Urinary bladder (tissue), 4 donors: Measurements from ENCODE around the gene ZNF282. TPM values are rescaled to one million over a fixed set of nuclear protein-coding genes. Genes with fewer than 3 reads are reported as not detected.

Source experiments
- DNase-seq: peaks from one replicate; pipeline ENCODE4 v3.0.0-alpha.2; 2015; ENCODE audit errors: extremely low spot score
- H3K27ac ChIP-seq: one replicate; pipeline ENCODE4 v1.5.1; 2013; ENCODE audit warnings: low read depth, mild to moderate bottlenecking, moderate library complexity
- H3K36me3 ChIP-seq: one replicate; pipeline ENCODE4 v1.6.1; 2013; ENCODE audit warnings: mild to moderate bottlenecking, moderate library complexity; ENCODE audit not compliant: insufficient read depth
- H3K4me1 ChIP-seq: one replicate; pipeline ENCODE4 v1.6.1; 2013; ENCODE audit warnings: mild to moderate bottlenecking, moderate library complexity; ENCODE audit not compliant: insufficient read depth
- H3K4me3 ChIP-seq: one replicate; pipeline ENCODE4 v1.5.1; 2013; ENCODE audit warnings: low read depth, low read length
- WGBS: extraction: QIAGEN DNeasy Blood & Tissue Kit; methylation state at CpG from one replicate; pipeline ENCODE4 v1.1.7; 2013; 5-methylcytosine and 5-hydroxymethylcytosine counted together
- polyA plus RNA-seq: library from polyadenylated mRNA; stranded (reverse); fragments of 200-250 nt; gene quantifications from one replicate; pipeline ENCODE4 v1.2.3, GENCODE V29; 2013
- total RNA-seq: library from RNA; depleted of rRNA; stranded (reverse); fragments of >200 nt; gene quantifications from one replicate; pipeline ENCODE4 v1.2.3, GENCODE V29; 2014
- donor health status: healthy with polysubstance abuse.
- donor health status: healthy.

Gene ZNF282
- total and polyA plus RNA-seq, 2 donors: 20.1 to 20.8 TPM

DNA sequence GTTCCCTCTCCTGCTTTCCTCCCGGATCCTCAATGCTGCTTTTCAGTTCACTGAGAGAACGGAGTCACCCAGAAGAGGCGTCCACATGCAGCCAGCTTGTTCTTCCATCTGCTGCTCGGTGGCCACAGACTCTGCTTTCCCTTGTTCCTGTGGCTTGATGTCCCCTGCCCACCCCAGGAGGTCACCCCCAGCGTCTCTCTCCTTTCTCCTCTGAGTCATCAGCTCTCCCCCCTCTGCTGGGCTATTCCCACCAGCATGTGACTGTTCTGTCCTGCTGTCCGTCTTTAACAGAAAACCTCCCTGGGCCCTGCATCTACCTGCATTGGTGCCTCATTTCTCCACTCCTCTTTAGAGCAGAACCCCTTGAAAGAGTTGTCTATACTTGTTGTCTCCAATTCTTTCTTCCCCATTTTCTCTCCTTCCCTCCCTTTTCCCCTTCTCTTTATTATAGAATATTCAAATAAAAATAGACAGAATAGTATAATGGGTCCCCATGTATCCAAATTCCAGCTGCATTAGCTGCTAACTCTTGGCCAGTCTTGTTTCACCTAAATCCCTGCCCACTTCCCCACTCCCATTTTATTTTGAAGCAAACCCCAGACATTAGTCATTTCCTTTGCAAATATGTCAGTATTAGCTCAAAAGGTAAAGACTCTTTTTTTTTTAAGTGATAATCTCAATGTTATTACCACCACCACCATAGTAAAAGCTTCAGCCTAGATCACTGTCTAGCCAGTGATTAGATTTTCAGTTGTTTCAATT is 4.1 kb downstream of the ZNF282 start:
- Histone ChIP-seq H3K4me3 (no peak overlapping the region), H3K4me1 (no peaks in the 10 kb centered on the region), H3K27ac (no peak overlapping the region), H3K36me3 (peaks cover 6% of the 10 kb centered on the region)
- no peak for DNase-seq
- WGBS: 96% methylated on average over 6 of the region's 6 CpGs

DNA sequence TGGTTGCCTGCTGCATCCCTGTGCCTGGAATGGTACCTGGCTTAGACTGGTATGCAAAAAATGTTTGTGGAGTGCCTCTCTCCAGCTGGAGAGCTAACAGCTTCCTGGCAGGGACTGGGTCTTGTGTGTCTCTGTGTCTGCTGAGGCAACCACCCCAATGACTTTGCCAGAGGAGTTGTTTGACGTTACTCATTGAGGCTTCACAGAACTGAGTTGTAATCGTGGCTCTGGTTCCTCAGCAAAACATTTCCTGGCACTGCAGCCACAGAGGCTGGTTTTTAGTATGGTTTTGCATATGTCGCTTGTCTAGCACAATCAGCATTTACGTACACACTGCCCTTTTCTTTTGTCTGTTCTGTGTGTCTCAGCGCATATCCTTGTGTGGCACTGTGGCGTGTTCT is 7.5 kb downstream of the ZNF282 start:
- no peak overlapping the region for H3K4me3 ChIP-seq
- DNase-seq: no peak
- WGBS: 81% methylated on average over 6 of the region's 6 CpGs
- H3K27ac ChIP-seq: no peak overlapping the region
- peaks cover 6% of the 10 kb centered on the region for H3K36me3 ChIP-seq
- no peaks in the 10 kb centered on the region for H3K4me1 ChIP-seq

GRCh38 chr7:149205690-149206381 is 10.5 kb downstream of the ZNF282 start:
- H3K4me3 ChIP-seq: no peak overlapping the region

GRCh38 chr7:149207324-149208035 is 12.1 kb downstream of the ZNF282 start:
- DNase-seq: no peak
- H3K4me1 ChIP-seq: no peaks in the 10 kb centered on the region
- WGBS: 90% methylated on average over 35 of the region's 35 CpGs
- H3K36me3 ChIP-seq: no peaks in the 10 kb centered on the region
- H3K4me3 ChIP-seq: no peak overlapping the region
- no peak overlapping the region for H3K27ac ChIP-seq

More at GRCh38 chr7:149205690-149206381, 10.5 kb downstream of the ZNF282 start:
- Histone ChIP-seq H3K27ac (no peak overlapping the region), H3K4me1 (no peaks in the 10 kb centered on the region), H3K36me3 (no peaks in the 10 kb centered on the region)
- WGBS: 78% methylated on average over 18 of the region's 18 CpGs
- peak; percentile 25 for DNase-seq

DNA sequence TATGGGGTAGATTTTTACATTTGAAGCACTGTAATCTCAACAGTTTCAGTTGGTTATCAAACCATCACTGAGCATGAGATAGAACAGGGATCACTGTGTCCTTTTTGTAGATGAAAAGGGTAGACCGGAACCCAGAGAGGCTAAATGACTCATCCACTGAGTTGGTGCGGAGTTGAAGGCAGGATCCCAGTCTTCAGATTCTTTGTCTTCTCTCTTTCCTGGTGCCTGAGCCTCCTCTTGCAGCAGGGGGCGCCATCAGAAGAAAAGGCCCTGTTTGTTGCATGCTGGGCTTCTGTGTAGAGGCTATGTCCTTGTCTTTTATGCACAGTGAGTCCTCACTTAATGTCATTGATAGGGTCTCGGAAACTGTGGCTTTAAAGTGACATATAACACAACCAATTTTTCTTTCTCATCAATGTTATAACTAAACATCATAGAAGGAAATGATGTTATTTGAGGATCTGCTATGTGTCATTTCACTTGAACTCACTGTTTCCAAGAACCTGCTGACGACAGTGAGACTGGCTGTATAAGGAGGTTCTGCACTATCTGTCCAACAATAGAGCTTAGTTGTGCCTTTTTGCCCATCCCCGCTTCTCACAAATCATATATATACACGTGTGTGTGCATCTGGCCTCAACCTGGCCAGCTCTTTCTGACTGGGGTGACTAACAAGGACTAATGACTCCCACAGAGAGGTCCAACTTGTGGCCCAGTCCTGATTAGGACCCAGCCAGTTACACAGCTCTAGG is 14.3 kb downstream of the ZNF282 start:
- Histone ChIP-seq H3K27ac (no peak overlapping the region), H3K36me3 (peaks cover 2% of the 10 kb centered on the region), H3K4me1 (no peaks in the 10 kb centered on the region), H3K4me3 (no peak overlapping the region)
- DNase-seq: no peak
- WGBS: 64% methylated on average over 7 of the region's 7 CpGs

GRCh38 chr7:149210551-149210950 is 15.2 kb downstream of the ZNF282 start:
- H3K4me1 ChIP-seq: no peaks in the 10 kb centered on the region
- no peak overlapping the region for H3K4me3 ChIP-seq
- H3K36me3 ChIP-seq: peaks cover 2% of the 10 kb centered on the region
- 86% methylated on average over 11 of the region's 11 CpGs for WGBS
- no peak for DNase-seq
- H3K27ac ChIP-seq: no peak overlapping the region

GRCh38 chr7:149214020-149214720 is 18.8 kb downstream of the ZNF282 start:
- no peak overlapping the region for H3K27ac ChIP-seq
- no peaks in the 10 kb centered on the region for H3K4me1 ChIP-seq
- WGBS: 75% methylated on average over 7 of the region's 7 CpGs
- no peak overlapping the region for H3K4me3 ChIP-seq
- peaks cover 2% of the 10 kb centered on the region for H3K36me3 ChIP-seq
- DNase-seq: no peak

DNA sequence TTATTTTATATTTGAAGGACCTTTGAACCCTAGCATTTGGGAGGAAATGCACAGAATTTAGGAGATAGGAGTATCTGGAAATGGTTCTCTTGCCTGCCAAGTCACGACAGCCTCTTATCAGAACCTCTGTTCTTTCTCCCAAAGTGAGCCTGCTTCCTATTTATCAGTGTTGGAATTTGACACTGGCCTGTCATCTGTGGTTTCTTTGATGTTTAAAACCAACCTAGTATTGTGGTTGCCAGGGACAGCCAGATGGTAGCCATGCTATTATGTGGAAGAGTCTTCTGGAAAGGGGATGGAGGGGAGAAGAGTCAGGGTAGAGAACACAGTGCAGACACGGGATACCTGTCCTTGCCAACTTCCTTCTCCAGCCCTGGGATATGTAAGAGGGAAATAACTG is 21.1 kb downstream of the ZNF282 start:
- no peak for DNase-seq
- no peaks in the 10 kb centered on the region for H3K4me1 ChIP-seq
- H3K4me3 ChIP-seq: no peak overlapping the region
- H3K27ac ChIP-seq: no peak overlapping the region
- H3K36me3 ChIP-seq: peaks cover 2% of the 10 kb centered on the region
- WGBS: 70% methylated on average over 2 of the region's 2 CpGs

GRCh38 chr7:149217570-149217969 is 22.2 kb downstream of the ZNF282 start:
- Histone ChIP-seq H3K36me3 (peaks cover 2% of the 10 kb centered on the region), H3K4me3 (no peak overlapping the region), H3K27ac (no peak overlapping the region), H3K4me1 (no peaks in the 10 kb centered on the region)
- DNase-seq: no peak
- WGBS: 95% methylated on average over 6 of the region's 6 CpGs

- WGBS: 92% methylated on average over 10 of the region's 10 CpGs
- DNase-seq: no peak
- peaks cover 2% of the 10 kb centered on the region for H3K36me3 ChIP-seq
- no peak overlapping the region for H3K4me3 ChIP-seq
- H3K4me1 ChIP-seq: no peaks in the 10 kb centered on the region
- no peak overlapping the region for H3K27ac ChIP-seq
Measured at GRCh38 chr7:149218469-149219420, 23.4 kb downstream of the ZNF282 start.

GRCh38 chr7:149220534-149220933 is 25.2 kb downstream of the ZNF282 start:
- Histone ChIP-seq H3K4me1 (no peaks in the 10 kb centered on the region), H3K27ac (no peak overlapping the region), H3K4me3 (no peak overlapping the region), H3K36me3 (peaks cover 4% of the 10 kb centered on the region)
- 77% methylated on average over 6 of the region's 6 CpGs for WGBS
- DNase-seq: no peak

- H3K36me3 ChIP-seq: peaks cover 4% of the 10 kb centered on the region
- no peak overlapping the region for H3K4me3 ChIP-seq
- no peaks in the 10 kb centered on the region for H3K4me1 ChIP-seq
- DNase-seq: no peak
- H3K27ac ChIP-seq: no peak overlapping the region
- 94% methylated on average over 8 of the region's 8 CpGs for WGBS
Measured at GRCh38 chr7:149223176-149223575, 27.8 kb downstream of the ZNF282 start.
